CD4-positive, alpha-beta T cell (primary cell): Measurements from ENCODE around the gene INTS3. TPM values are rescaled to one million over a fixed set of nuclear protein-coding genes. Genes with fewer than 3 reads are reported as not detected.

Experiments used
- ATAC-seq: fragments of 200-7000 bp; cut with Tn5 transposase; one replicate; pipeline ENCODE4 v1.10.0; 2022; ENCODE audit warnings: mild to moderate bottlenecking; ENCODE audit not compliant: poor library complexity
- CTCF ChIA-PET: fragments of 350-600 bp; sonication (Branson Sonifier 250); formaldehyde crosslinking; loops from one replicate; lab custom pipeline; 2021; ENCODE audit warnings: antibody characterized with exemption, inconsistent platforms; lab: Charles Lee
- POLR2A ChIA-PET: fragments of 350-600 bp; sonication (Branson Sonifier 250); formaldehyde crosslinking; loops from one replicate; lab custom pipeline; 2021; ENCODE audit warnings: antibody characterized with exemption, inconsistent platforms; lab: Charles Lee
- DNase-seq, 14 experiments: peaks; one replicate each; pipeline ENCODE4 v3.0.0-alpha.2; 2013 to 2020; ENCODE audit warnings: mixed read lengths in 2 of 14
- H3K27ac ChIP-seq, 2 donors: one replicate each; pipeline versions ENCODE4 v1.5.1 to v1.7.0; 2013; ENCODE audit warnings: low read length in 2 of 2, low read depth in 1 of 2, mild to moderate bottlenecking in 1 of 2
- H3K27me3 ChIP-seq, 2 experiments: 1 replicate in 1 of 2; 2 replicates in 1 of 2; pipeline versions ENCODE4 v1.6.1 to v1.7.0; 2013; ENCODE audit warnings: low read length in 2 of 2, control low read depth in 1 of 2, mild to moderate bottlenecking in 1 of 2, moderate library complexity in 1 of 2; ENCODE audit not compliant: insufficient read depth in 2 of 2, control insufficient read depth in 1 of 2
- H3K36me3 ChIP-seq: one replicate; pipeline ENCODE4 v1.6.1; 2013; ENCODE audit warnings: low read length, control low read depth; ENCODE audit not compliant: insufficient read depth
- H3K4me1 ChIP-seq: one replicate; pipeline ENCODE4 v1.6.1; 2013; ENCODE audit warnings: low read length, control low read depth; ENCODE audit not compliant: insufficient read depth
- H3K4me3 ChIP-seq: one replicate; pipeline ENCODE4 v1.5.1; 2013; ENCODE audit warnings: mild to moderate bottlenecking, low read length, moderate library complexity
- H3K9me3 ChIP-seq, 2 experiments: 1 replicate in 1 of 2; 2 replicates in 1 of 2; pipeline versions ENCODE4 v1.6.1 to v1.7.0; 2013; ENCODE audit warnings: low read length in 2 of 2, mild to moderate bottlenecking in 2 of 2, control low read depth in 1 of 2, moderate library complexity in 1 of 2; ENCODE audit not compliant: control insufficient read depth in 1 of 2, insufficient read depth in 1 of 2
- H3K27ac Mint-ChIP-seq: one replicate; pipeline ENCODE4 v1.8.0; 2020; ENCODE audit warnings: mixed read lengths
- H3K27me3 Mint-ChIP-seq: one replicate; pipeline ENCODE4 v1.8.0; 2021; ENCODE audit warnings: mixed read lengths
- H3K36me3 Mint-ChIP-seq: one replicate; pipeline ENCODE4 v1.8.0; 2021; ENCODE audit warnings: low read depth, mixed read lengths
- H3K4me1 Mint-ChIP-seq: one replicate; pipeline ENCODE4 v1.8.0; 2021; ENCODE audit warnings: low read depth, mixed read lengths
- H3K4me3 Mint-ChIP-seq: one replicate; pipeline ENCODE4 v1.8.0; 2020; ENCODE audit warnings: mild to moderate bottlenecking, mixed read lengths
- H3K9me3 Mint-ChIP-seq: one replicate; pipeline ENCODE4 v1.8.0; 2020; ENCODE audit warnings: mixed read lengths
- intact Hi-C, 2 experiments: fragments of 100-400 bp; cut with DNase I in 1 of 2; cut with micrococcal nuclease in 1 of 2; formaldehyde crosslinking; loops; one replicate each; pipeline versions ENCODE4 v1.15.1 to v1.9.0; 2023 to 2025; cut with DNase I, micrococcal nuclease
- total RNA-seq, 174 experiments: library from RNA in 2 of 174; stranded (reverse) in 2 of 174; gene quantifications; one replicate each; pipeline ENCODE4 v1.2.3 and lab custom pipeline; 2021 to 2026
- TF ChIP-seq, protein P1 (sequence below): fragments of 200-600 bp; IDR thresholded peaks from one replicate; pipeline ENCODE4 v1.8.0; 2022; ENCODE audit warnings: antibody characterized with exemption, mild to moderate bottlenecking

Gene INTS3
- total RNA-seq, 2 experiments from 2014 or later = 24.9 to 27.4 TPM

DNA sequence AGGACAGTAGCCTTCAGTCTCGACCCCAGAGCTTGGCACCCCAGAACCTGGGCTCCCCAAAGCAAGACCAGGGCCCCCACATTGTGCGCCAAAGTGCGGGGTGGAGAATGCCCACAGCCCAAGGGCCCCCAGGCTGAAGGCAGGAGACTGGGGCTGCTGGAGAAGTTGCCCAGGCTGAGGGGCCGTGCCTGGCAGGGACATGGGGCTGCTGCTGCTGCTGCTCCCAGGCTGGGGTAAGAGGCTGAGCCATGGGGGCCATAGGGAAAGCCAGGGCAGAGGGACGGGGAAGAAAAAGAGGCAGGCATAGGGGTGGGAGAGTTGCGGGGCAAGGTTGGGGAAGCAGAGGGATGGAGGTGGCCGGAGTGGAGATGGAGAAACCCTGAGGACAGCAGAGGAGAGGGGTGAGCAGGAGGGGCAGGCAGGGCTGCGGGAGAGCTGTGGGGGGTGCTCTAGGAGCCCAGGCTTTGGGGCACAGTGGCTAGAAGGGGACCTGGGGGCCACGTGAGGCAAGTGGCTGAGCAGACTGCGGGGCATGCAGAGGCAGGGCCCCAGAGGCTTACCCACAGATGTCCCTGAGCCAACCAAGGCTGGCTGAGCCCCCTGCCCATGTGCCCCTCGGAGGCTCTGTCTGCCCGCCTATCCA lies 66.2 kb downstream of the INTS3 start:
- peaks cover 22% of the 10 kb centered on the region for H3K4me1 ChIP-seq

DNA sequence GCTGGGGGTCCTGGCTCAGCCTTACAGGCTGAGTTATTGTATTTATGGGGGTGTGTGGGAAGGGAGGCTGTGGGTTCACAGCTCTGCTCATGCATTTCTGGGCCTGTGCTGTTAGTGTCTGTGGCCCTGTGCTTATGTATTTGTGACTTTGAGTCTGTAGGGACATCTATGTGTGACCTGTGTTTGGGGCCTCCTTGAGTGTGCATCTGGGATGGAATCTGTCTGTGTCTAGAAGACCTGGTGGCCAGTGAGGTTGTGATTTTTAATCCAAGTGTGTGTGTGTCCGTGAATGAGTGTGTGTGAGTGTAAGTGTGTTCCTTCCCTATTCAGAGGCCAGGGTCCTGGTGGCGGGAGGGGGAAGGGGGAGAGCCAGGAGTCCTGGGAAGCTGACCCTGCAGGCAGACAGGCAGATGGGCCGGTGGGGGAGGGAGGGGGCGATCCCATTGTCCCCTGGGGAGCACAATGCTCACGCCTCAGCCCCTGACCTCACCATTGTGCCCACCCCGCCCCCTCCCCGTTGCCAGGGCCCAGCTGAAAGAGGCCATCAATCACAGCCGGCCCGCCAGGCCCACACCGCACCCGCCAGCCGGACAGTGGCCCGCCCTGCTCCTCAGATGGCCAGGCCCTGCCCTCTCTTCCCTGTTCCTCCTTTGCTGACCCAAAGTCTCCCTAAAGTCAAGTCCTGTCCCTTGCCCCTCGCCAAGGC lies 66.9 kb downstream of the INTS3 start:
- no peak overlapping the region for H3K4me3 Mint-ChIP-seq
- H3K27ac Mint-ChIP-seq = no peak overlapping the region
- Histone ChIP-seq H3K36me3 (no peaks in the 10 kb centered on the region), H3K9me3 (no peaks in the 10 kb centered on the region), H3K4me3 (no peak overlapping the region), H3K27ac (no peak overlapping the region), H3K4me1 (peaks cover 15% of the 10 kb centered on the region), H3K27me3 (no peaks in the 10 kb centered on the region)
- no peaks in the 10 kb centered on the region for H3K9me3 Mint-ChIP-seq
- peaks cover 18% of the 10 kb centered on the region for H3K4me1 Mint-ChIP-seq
- ChIA-PET POLR2A (no interaction called here), CTCF (no interaction called here)
- ATAC-seq (no peak), DNase-seq (peak in 1 of 14 experiments; percentile 21)
- peaks cover 4% of the 10 kb centered on the region for H3K27me3 Mint-ChIP-seq
- H3K36me3 Mint-ChIP-seq = no peaks in the 10 kb centered on the region
- TF ChIP-seq, protein P1, sequence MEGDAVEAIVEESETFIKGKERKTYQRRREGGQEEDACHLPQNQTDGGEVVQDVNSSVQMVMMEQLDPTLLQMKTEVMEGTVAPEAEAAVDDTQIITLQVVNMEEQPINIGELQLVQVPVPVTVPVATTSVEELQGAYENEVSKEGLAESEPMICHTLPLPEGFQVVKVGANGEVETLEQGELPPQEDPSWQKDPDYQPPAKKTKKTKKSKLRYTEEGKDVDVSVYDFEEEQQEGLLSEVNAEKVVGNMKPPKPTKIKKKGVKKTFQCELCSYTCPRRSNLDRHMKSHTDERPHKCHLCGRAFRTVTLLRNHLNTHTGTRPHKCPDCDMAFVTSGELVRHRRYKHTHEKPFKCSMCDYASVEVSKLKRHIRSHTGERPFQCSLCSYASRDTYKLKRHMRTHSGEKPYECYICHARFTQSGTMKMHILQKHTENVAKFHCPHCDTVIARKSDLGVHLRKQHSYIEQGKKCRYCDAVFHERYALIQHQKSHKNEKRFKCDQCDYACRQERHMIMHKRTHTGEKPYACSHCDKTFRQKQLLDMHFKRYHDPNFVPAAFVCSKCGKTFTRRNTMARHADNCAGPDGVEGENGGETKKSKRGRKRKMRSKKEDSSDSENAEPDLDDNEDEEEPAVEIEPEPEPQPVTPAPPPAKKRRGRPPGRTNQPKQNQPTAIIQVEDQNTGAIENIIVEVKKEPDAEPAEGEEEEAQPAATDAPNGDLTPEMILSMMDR = no peak
- intact Hi-C loops = loop anchor here in 1 of 2 experiments (5.0 kb wide), 1 partner anchor 478 kb away; the partner anchor contains the start of gene HAX1

More for the DNA sequence above, 66.2 kb downstream of the INTS3 start:
- peak in 1 of 14 experiments; percentile 16 for DNase-seq
- Histone ChIP-seq H3K4me3 (no peak overlapping the region), H3K9me3 (no peaks in the 10 kb centered on the region), H3K27ac (no peak overlapping the region), H3K36me3 (no peaks in the 10 kb centered on the region), H3K27me3 (no peaks in the 10 kb centered on the region)
- Mint-ChIP-seq H3K27me3 (peaks cover 9% of the 10 kb centered on the region), H3K9me3 (no peaks in the 10 kb centered on the region), H3K36me3 (no peaks in the 10 kb centered on the region), H3K4me1 (peaks cover 23% of the 10 kb centered on the region), H3K27ac (no peak overlapping the region), H3K4me3 (no peak overlapping the region)
- ChIA-PET CTCF (no interaction called here), POLR2A (no interaction called here)
- ATAC-seq = no peak
- TF ChIP-seq, protein P1 = no peak
- intact Hi-C loops = no loop called here

DNA sequence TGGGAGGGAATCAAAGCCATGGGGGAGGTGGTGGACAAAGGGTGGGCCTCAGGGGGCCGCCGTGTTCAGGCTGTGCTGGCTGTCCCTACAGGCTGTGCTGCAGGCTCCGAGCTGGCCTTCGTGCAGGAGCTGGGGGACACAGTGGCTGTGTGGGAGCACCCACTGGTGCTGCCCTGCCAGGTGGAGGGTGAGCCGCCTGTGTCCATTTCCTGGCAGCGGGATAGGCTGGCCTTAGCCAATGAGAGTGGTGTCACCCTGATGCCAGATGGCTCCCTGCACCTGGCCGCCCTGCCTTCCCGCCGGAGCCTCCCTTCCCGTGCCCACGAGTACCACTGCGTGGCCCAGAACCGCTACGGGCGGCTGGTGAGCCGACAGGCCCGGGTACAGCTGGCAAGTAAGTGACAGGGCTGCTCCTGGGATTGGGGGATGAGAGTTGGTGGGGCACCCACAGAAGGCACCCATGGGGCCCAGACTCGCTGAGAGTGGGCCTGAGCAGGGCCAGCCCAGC lies 67.5 kb downstream of the INTS3 start:
- ChIA-PET POLR2A (no interaction called here), CTCF (no interaction called here)
- H3K4me1 Mint-ChIP-seq = peaks cover 14% of the 10 kb centered on the region
- Histone ChIP-seq H3K4me1 (peaks cover 13% of the 10 kb centered on the region), H3K27ac (no peak overlapping the region), H3K27me3 (no peaks in the 10 kb centered on the region), H3K9me3 (no peaks in the 10 kb centered on the region), H3K4me3 (no peak overlapping the region), H3K36me3 (no peaks in the 10 kb centered on the region)
- intact Hi-C loops = loop anchor here in 1 of 2 experiments (5.0 kb wide), 1 partner anchor 477 kb away; the partner anchor contains the start of gene HAX1
- no peak for ATAC-seq
- TF ChIP-seq, protein P1 = no peak
- H3K27me3 Mint-ChIP-seq = no peaks in the 10 kb centered on the region
- H3K27ac Mint-ChIP-seq = no peak overlapping the region
- DNase-seq = peak in 1 of 14 experiments; percentile 27
- no peaks in the 10 kb centered on the region for H3K9me3 Mint-ChIP-seq
- H3K36me3 Mint-ChIP-seq = no peaks in the 10 kb centered on the region
- no peak overlapping the region for H3K4me3 Mint-ChIP-seq
